ENCODE measurements around the gene FBN2. TPM values are rescaled to one million over a fixed set of nuclear protein-coding genes. Genes with fewer than 3 reads are reported as not detected.

FBN2 gene
- total RNA-seq, 1 donor from 2014 or later = 34.1 TPM

DNA sequence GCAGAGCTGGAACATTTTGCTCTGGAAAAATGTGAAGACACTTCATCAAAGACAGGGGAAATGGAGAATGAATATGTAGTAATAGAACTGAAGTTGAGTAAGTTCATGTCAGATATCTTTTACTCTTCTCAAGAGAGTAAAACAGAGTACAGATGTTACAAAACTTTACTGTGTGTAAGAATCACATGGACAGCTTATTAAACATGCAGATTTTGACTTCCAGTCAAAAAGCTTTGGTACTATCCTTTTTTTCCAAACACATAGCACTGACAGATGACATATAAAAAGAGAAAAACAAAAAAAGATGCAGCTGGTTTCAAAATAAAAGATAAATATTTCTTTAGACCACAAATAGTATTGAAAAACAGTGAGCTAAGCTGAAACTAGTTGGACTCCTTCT is 115.4 kb downstream of the FBN2 start:
- Histone ChIP-seq H3K4me3 (no peak overlapping the region), H3K36me3 (no peaks in the 10 kb centered on the region), H3K27ac (replicated peaks) (no peak overlapping the region), H3K4me1 (peaks cover 7% of the 10 kb centered on the region), H3K27me3 (ENCODE audit: low read depth) (no peaks in the 10 kb centered on the region), H3K9me3 (replicated peaks) (peaks cover 4% of the 10 kb centered on the region)
- intact Hi-C loops (cut with micrococcal nuclease) = no loop called here
- no peak for DNase-seq
- TF ChIP-seq, protein P1, sequence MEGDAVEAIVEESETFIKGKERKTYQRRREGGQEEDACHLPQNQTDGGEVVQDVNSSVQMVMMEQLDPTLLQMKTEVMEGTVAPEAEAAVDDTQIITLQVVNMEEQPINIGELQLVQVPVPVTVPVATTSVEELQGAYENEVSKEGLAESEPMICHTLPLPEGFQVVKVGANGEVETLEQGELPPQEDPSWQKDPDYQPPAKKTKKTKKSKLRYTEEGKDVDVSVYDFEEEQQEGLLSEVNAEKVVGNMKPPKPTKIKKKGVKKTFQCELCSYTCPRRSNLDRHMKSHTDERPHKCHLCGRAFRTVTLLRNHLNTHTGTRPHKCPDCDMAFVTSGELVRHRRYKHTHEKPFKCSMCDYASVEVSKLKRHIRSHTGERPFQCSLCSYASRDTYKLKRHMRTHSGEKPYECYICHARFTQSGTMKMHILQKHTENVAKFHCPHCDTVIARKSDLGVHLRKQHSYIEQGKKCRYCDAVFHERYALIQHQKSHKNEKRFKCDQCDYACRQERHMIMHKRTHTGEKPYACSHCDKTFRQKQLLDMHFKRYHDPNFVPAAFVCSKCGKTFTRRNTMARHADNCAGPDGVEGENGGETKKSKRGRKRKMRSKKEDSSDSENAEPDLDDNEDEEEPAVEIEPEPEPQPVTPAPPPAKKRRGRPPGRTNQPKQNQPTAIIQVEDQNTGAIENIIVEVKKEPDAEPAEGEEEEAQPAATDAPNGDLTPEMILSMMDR (IDR thresholded peaks at IDR 0.05; ENCODE audit: borderline replicate concordance) = no peak

DNA sequence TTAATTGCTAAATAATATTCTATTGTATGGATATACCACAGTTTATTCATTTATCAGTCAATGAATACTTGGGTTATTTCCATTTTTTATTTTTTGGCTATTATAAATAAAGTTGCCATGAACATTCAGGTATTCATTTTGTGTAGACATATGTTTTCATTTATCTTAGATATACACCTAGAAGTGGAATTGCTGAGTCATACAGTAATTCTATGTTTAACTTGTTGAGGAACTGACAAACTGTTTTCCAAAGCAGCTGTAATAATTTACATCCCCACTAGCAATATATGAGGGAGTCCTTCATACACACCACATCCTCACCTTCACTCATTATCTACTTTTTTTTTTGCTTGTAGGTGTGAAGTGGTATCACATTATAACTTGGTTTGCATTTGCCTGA is 123.6 kb downstream of the FBN2 start:
- TF ChIP-seq, protein P1 (IDR thresholded peaks at IDR 0.05; ENCODE audit: borderline replicate concordance) = no peak
- DNase-seq = no peak
- no peak overlapping the region for H3K4me3 ChIP-seq
- H3K36me3 ChIP-seq = no peaks in the 10 kb centered on the region
- intact Hi-C loops (cut with micrococcal nuclease) = no loop called here
- peaks cover 7% of the 10 kb centered on the region for H3K4me1 ChIP-seq
- no peak overlapping the region for H3K27ac ChIP-seq (replicated peaks)
- peaks cover 10% of the 10 kb centered on the region for H3K9me3 ChIP-seq (replicated peaks)
- H3K27me3 ChIP-seq (ENCODE audit: low read depth) = no peaks in the 10 kb centered on the region

DNA sequence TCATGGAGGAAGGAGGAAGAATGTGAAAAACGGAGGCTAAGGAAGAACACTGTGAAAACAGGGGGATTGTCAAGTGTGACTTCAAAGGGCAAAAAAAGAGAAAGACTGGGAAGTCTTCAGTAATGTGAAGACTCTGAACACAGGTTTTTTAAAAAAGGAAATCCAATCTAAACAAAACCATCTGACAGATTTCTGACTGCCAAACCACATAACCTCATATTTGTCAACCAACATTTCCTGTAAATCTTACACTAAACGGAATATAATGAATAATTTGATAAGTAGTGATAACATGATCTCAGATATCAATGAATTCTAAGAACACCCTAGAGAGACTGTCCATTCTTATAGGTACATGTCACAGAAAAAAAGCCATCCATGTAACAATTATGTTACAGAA is 124.7 kb downstream of the FBN2 start:
- Histone ChIP-seq H3K27ac (replicated peaks) (no peak overlapping the region), H3K4me1 (peaks cover 11% of the 10 kb centered on the region), H3K9me3 (replicated peaks) (peaks cover 10% of the 10 kb centered on the region), H3K4me3 (no peak overlapping the region), H3K36me3 (no peaks in the 10 kb centered on the region), H3K27me3 (ENCODE audit: low read depth) (no peaks in the 10 kb centered on the region)
- TF ChIP-seq, protein P1 (IDR thresholded peaks at IDR 0.05; ENCODE audit: borderline replicate concordance) = no peak
- no peak for DNase-seq
- intact Hi-C loops (cut with micrococcal nuclease) = no loop called here

DNA sequence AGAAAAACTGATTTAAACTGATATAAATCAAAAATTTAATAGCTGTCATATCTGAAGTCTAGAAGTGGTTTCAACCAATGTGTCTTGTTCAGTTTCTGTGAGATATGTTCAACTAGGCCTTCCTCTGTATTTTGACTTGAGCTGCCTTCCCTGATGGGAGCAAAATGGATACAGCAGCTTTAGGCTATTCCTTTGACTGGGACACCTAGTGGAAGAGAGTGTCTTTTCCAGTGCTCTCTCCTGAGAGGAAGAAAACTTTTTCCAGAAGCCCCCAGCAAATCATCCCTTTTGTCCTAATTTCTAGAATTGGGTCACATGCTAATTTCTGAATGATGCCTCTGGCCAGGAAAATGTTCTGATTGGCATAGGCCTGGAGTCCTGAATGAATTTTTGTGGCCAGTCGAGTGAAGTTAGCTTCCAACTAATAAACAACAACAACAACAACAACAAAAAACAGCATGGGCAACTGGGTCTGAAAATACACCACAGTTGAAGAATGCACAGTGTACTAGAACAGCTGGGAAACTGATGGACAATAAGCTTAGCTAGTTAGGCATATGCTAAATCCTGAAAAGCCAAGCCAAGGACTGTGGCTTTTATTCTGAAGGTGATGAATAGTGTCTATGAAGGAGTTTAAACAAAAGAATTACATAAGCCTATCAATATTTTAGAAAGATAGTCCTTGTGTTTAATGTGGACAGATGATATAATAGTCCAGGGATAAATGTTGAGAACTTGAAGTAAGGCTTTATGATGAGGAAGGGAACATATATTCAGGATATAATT is 125.7 kb downstream of the FBN2 start:
- Histone ChIP-seq H3K9me3 (replicated peaks) (peaks cover 10% of the 10 kb centered on the region), H3K36me3 (no peaks in the 10 kb centered on the region), H3K4me1 (peaks cover 11% of the 10 kb centered on the region), H3K27me3 (ENCODE audit: low read depth) (no peaks in the 10 kb centered on the region), H3K27ac (replicated peaks) (no peak overlapping the region), H3K4me3 (no peak overlapping the region)
- no peak for DNase-seq
- intact Hi-C loops (cut with micrococcal nuclease) = no loop called here
- TF ChIP-seq, protein P1 (IDR thresholded peaks at IDR 0.05; ENCODE audit: borderline replicate concordance) = no peak

DNA sequence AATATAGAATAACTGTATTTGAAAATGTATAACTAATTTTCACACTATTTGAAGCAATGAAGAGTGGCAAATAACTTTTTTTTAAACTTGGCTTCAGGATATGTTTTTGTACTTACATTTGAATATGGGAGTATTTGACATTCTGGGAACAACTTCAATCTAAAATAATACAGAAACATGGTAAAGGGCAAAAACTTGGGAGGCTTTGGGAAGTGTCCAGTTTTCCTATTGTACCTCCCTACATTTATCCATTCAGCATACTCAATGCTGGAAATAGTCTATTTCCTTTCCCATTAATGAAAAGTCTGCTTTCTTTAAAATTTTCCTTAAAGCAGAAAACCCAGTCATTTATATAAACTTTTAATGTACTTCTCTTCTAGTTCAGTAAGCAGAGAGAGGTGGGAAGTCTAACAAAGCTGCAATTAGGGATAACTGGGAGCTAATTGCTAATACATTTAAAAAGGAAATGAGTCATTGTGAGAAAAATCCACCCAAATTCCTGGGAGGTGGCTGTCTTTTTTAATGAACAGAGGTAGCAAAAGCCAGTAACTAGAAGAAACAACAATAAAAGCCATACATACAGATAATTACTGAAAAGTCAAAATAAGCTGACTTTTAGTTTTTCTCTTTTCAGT is 128.8 kb downstream of the FBN2 start:
- DNase-seq = no peak
- Histone ChIP-seq H3K4me3 (no peak overlapping the region), H3K4me1 (peaks cover 11% of the 10 kb centered on the region), H3K36me3 (no peaks in the 10 kb centered on the region), H3K9me3 (replicated peaks) (peaks cover 4% of the 10 kb centered on the region), H3K27me3 (ENCODE audit: low read depth) (no peaks in the 10 kb centered on the region), H3K27ac (replicated peaks) (peak overlapping the region; percentile 41)
- intact Hi-C loops (cut with micrococcal nuclease) = no loop called here
- TF ChIP-seq, protein P1 (IDR thresholded peaks at IDR 0.05; ENCODE audit: borderline replicate concordance) = no peak
